Dermis blood vessel endothelial cell (primary cell): ENCODE measurements around the gene UQCRH. TPM values are rescaled to one million over a fixed set of nuclear protein-coding genes. Genes with fewer than 3 reads are reported as not detected.
A peak's percentile ranks its signal among the peaks of the same experiment; 100 is the strongest.
"Not testable (repeated sequence)": the region's sequence is repeated elsewhere in the genome, so short reads cannot be mapped to it uniquely, and the experiment has no call there.

ENCODE experiments used
- DNase-seq: peaks from one replicate; pipeline ENCODE4 v3.0.0; 2010
- total RNA-seq: library from RNA; depleted of rRNA; stranded (reverse); fragments of >200 nt; gene quantifications from 2 replicates; pipeline ENCODE4 v1.2.3, GENCODE V29; 2014

UQCRH gene
- total RNA-seq, 1 donor from 2014 or later, result 706 TPM

GRCh38 chr1:46300673-46301405, 2.7 kb upstream of the UQCRH start:
- peak; percentile 66 for DNase-seq

DNA sequence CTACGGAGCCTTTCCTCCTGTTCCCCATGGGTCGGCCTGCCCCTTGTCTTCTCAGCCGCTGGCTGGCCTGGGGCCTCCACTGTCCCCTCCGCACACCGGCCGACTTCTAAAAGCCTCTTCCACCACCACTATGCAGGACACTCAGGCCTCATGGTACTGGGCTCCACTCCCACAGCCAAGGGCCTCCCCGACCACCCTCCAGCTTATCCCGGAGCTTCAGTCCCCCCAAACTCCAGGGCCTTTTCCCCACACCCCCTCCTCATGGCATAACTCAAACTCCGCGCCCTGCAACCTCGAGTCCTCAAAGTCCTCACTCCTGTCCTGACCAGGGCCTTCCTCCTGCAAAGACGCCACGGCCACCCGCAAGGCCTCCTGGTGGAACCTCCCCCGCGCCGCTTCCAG, 2.1 kb upstream of the UQCRH start:
- DNase-seq, result no peak

DNA sequence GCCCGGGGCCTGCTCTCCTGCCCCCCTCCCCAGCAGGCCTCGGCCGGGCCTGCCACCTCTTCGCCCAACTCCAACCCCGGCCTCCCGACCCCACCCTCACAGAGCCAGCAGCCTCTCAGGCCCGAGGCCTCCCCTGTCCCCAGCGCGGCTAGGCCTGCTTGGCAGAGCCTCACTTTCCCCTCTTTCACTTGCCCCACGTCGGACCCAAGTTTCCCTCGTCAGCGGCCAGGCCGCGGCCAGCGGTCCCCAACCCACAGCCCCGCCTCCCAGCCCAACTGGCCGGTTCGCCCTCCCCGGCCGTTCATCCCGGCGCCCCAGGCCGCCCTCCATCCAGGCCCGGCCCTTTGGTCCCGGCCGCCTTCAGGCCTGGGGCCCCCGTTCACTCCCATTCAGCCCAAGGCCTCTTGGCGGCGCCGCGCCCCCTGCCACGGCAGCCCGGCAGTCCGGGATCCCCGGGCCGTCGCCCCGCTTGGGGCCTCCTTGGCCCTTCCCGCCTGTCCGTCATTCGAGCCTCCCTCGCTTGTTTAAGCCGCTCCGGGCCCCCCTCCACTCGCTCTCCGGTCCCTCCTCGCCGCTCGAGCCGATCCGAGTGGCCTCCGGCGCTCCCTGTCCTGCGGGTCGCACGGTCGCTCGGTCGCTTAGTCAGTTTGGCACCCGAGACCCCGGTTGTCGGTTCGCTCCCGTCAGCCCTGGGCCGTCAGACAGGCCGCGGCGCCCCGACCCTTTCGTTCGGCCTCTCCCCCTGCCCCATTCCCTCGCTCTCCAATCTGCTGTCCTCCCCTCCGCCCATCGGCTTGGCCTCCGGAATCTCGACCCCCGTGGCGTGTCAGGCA, 1.5 kb upstream of the UQCRH start:
- DNase-seq, result peak; percentile 71

- peak; percentile 54 for DNase-seq
Observed at GRCh38 chr1:46302641-46303037, 859 bp upstream of the UQCRH start.

GRCh38 chr1:46303872-46304326, 401 bp downstream of the UQCRH start:
- DNase-seq, result peak; percentile 34

DNA sequence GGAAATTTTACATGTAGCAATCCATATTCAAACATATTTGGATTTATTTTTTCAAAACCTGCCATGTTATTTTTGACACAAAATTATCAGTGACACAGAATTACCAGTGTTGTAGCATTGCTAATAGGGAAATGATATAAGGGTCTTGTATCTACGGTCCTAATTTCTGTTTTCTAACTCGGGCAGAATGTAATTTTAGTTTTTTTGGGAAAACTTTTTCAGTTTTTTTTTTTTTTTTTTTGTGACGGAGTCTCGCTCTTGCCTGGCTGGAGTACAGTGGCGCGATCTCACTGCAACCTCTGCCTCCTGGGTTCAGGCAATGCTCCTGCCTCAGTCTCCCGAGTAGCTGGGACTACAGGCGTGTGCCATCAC, 2.6 kb downstream of the UQCRH start:
- no peak for DNase-seq

DNA sequence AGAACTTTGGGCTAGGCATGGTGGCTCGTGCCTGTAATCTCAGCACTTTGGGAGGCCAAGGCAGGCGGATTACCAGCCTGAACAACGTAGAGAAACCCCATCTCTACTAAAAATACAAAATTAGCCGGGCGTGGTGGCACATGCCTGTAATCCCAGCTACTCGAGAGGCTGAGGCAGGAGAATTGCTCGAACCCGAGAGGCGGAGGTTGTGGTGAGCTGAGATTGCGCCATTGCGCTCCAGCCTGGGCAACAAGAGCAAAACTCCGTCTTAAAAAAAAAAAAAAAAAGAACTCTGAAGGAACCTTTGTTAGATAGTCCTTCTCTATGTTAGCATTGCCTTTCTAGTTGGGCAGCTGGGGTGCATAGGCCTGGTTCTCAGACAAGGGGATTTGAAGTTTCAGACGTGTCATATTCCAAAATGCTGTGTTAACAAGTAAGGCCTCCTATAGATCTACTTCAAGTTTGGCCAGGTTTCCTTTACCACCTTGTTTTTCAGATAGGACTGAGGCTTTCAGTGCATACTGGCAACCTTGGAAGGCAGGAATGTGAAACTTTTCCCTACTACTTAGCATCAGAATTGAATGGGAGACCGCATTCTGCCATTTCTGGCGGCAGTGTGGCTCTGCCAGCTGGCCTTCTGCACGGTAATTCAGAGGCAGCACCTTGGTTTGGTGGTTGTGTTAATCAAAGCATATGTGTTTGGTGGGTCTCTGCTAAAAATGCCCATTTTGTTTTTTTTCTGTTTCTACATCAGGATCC, 6.1 kb downstream of the UQCRH start:
- DNase-seq, result no peak

GRCh38 chr1:46310321-46310720, 6.8 kb downstream of the UQCRH start:
- no peak for DNase-seq

GRCh38 chr1:46315669-46316403, 12.3 kb downstream of the UQCRH start:
- DNase-seq, result no peak

- no peak for DNase-seq
Observed at GRCh38 chr1:46317323-46317722, 13.8 kb downstream of the UQCRH start.

GRCh38 chr1:46319301-46319700, 15.8 kb downstream of the UQCRH start:
- not testable (repeated sequence) for DNase-seq

- not testable (repeated sequence) for DNase-seq
Observed at GRCh38 chr1:46319960-46320914, 16.7 kb downstream of the UQCRH start.

GRCh38 chr1:46322191-46322590, 18.7 kb downstream of the UQCRH start:
- not testable (repeated sequence) for DNase-seq

DNA sequence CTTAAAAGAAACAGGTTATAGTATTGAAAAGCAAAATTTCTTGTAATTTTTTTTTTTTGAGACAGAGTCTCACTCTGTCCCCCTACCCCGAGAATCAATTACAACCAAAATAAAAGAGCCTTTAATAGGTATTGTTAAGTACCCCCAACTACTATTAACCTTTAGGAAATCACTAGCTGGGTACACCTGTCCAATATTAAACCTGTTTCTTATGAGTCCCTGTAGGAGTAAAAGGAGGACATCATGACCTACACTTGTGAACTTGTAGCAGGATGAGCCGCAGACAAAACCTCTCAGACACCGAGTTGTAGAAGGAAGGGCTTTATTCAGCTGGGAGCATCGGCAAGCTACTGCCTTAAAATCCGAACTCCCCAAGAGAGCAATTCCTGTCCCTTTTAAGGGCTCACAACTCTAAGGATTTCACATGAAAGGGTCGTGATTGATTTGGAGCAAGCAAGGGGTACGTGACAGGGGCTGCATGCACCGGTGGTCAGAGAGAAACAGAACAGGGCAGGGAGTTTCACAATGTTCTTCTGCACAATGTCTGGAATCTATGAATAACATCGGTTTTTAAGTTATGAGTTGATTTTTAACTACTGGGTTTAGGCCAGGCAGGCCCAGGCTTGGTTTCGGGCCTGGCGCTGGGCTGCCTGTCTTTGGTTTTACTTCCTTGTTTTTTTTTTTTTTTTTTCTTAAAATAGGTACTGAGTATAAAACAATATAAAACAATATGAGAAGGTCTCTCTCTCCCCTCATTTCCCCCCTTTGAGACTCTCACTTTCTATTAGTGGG, 22.0 kb downstream of the UQCRH start:
- DNase-seq, result not testable (repeated sequence)

DNA sequence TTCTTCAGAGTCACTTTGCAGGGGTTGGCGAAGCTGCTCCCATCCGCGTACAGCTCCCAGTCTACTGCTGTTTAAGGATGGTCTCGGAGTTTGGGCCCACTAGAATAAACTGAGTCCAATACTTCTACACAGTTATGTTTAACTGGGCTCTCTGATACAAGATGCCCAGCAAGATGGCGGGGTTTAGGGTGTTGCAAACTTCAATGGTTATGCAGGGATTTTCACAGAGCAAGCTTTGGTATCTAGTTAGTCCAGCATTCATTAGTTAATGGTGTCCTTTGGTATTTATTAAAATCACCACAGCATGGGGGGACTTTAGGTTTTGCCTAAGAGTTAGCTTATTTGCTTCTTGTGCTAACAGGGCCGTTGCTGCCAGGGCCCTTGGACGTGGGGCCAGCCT, 24.7 kb downstream of the UQCRH start:
- DNase-seq, result not testable (repeated sequence)

- not testable (repeated sequence) for DNase-seq
Observed at GRCh38 chr1:46329807-46330206, 26.3 kb downstream of the UQCRH start.

DNA sequence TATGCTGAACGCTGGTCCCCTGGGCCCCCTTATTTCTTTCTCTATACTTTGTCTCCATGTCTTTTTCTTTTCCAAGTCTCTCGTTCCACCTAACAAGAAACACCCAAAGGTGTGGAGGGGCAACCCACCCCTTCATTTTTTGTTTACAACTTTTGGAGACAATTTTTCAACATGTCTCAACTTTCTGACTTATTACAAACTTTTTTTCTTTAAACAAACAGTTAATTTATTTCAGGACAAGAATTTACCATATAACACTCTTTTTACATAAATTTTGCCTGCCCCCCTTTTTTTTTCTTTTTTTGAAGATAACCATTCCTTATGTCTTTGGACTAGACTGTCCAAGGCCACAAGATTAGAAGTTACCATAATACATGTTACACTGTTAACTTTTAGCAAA, 26.9 kb downstream of the UQCRH start:
- DNase-seq, result not testable (repeated sequence)

DNA sequence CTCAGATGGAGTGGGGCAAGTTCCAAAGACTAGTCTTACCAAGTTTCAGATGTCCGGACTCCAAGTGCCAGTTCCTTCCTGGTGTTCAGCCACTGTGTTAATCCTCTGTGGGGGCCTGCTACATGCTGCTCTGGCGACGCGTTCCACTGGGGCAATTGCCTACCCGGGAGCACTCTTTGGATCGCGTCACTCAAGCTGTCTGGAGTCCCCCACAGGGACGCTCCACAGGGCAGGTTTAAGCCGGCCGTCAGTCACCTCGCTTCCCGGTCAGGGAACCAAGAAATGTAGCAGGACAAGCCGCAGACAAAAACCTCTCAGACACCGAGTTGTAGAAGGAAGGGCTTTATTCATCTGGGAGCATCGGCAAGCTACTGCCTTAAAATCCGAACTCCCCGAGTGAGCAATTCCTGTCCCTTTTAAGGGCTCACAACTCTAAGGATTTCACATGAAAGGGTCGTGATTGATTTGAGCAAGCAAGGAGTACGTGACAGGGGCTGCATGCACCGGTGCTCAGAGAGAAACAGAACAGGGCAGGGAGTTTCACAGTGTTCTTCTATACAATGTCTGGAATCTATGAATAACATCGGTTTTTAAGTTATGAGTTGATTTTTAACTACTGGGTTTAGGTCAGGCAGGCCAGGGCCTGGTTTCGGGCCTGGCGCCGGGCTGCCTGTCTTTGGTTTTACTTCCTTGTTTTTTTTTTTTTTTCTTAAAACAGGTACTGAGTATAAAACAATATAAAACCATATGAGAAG, 28.5 kb downstream of the UQCRH start:
- not testable (repeated sequence) for DNase-seq

DNA sequence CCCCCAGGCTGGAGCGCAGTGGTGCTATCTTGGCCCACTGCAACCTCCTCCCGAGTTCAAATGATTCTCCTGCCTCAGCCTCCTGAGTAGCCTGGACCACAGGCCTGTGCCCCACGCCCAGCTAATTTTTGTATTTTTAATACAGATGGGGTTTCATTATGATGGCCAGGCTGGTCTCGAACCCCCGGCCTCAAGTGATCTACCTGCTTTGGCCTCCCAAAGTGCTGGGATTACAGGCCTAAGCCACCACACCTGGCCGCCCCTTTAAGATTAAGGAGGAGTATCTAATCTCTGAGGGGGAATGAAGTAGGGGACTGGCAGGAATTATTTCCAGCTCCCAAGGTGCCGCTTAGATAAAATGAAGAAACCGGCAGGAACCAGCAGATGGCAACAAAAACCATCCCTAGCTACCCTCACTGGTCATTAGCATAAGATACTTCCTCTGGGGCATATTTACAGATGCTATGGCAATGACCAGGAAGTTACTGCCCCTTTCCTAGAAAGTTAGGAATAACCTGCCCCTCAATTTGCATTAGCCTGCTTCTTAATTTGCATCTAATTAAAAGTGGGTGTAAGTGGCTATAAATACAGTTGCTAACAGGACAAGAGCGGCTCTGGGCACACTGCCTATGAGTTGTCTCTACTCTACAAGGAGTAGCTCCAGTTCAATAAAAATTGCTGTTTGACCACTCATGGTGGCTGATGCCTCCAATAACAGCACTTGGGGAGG, 30.0 kb downstream of the UQCRH start:
- DNase-seq, result peak; percentile 46
